Endothelial cell of umbilical vein (primary cell): ENCODE measurements around the gene ADGRD1. TPM values are rescaled to one million over a fixed set of nuclear protein-coding genes. Genes with fewer than 3 reads are reported as not detected.

Experiments used
- BruUV-seq: library from RNA; stranded (reverse); fragments of 400-500 nt; replicated peaks from 2 replicates; lab custom pipeline; 2021; lab: Mats Ljungman, UMichigan
- CTCF ChIA-PET: fragments of 300-600, 350-600 bp; sonication (Branson Sonifier 250); formaldehyde crosslinking; loops from one replicate; lab custom pipeline; 2021; ENCODE audit warnings: antibody characterized with exemption, inconsistent platforms; lab: Charles Lee
- POLR2A ChIA-PET: fragments of 300-600, 350-600 bp; sonication (Branson Sonifier 250); formaldehyde crosslinking; loops from one replicate; lab custom pipeline; 2021; ENCODE audit warnings: antibody characterized with exemption, inconsistent platforms; lab: Charles Lee
- DNase-seq: peaks from one replicate; pipeline ENCODE4 v3.0.0-alpha.2; 2011; ENCODE audit warnings: low read depth, low spot score
- FAIRE-seq: peaks from 2 replicates; lab custom pipeline; 2011; peaks lifted over from hg19 to GRCh38; lab: Jason Lieb, UNC
- H2AFZ ChIP-seq: 2 replicates; pipeline ENCODE4 v1.6.0; 2012; ENCODE audit warnings: low read depth, low read length, control low read depth, inconsistent platforms
- H3K27ac ChIP-seq: 2 replicates; pipeline ENCODE4 v1.5.1; 2011; ENCODE audit warnings: low read depth, mild to moderate bottlenecking, control low read depth, low read length, moderate library complexity; ENCODE audit not compliant: insufficient read depth
- H3K27me3 ChIP-seq, 2 experiments: 2 replicates each; pipeline versions ENCODE4 v1.6.0 to v1.6.1; 2011; ENCODE audit warnings: low read length in 2 of 2, mixed read lengths in 1 of 2; ENCODE audit not compliant: control insufficient read depth in 2 of 2, insufficient read depth in 2 of 2
- H3K36me3 ChIP-seq, 2 experiments: 2 replicates in 1 of 2; 3 replicates in 1 of 2; pipeline ENCODE4 v1.5.1; 2011; ENCODE audit warnings: low read length in 2 of 2, mild to moderate bottlenecking in 1 of 2, moderate library complexity in 1 of 2; ENCODE audit not compliant: control insufficient read depth in 2 of 2, insufficient read depth in 2 of 2; ENCODE audit errors: extremely low read depth in 1 of 2
- H3K4me1 ChIP-seq: 3 replicates; pipeline ENCODE4 v1.5.1; 2011; ENCODE audit warnings: mild to moderate bottlenecking, low read length; ENCODE audit not compliant: control insufficient read depth, insufficient read depth; ENCODE audit errors: extremely low read depth
- H3K4me2 ChIP-seq: 2 replicates; pipeline ENCODE4 v1.6.1; 2011; ENCODE audit warnings: low read length, control low read depth, mixed read lengths; ENCODE audit not compliant: insufficient read depth
- H3K4me3 ChIP-seq, 3 experiments: fragments of 200-600 bp in 1 of 3; sonication (generic), shearing (Covaris generic) in 1 of 3; replicated peaks in 1 of 3; 2 replicates each; pipeline ENCODE4 v1.5.1; 2011 to 2016; ENCODE audit warnings: control low read depth in 3 of 3, low read length in 3 of 3, mild to moderate bottlenecking in 2 of 3, inconsistent platforms in 1 of 3, low read depth in 1 of 3, moderate library complexity in 1 of 3; ENCODE audit not compliant: insufficient read depth in 1 of 3
- H3K79me2 ChIP-seq: 2 replicates; pipeline ENCODE4 v1.6.0; 2012; ENCODE audit warnings: low read length, inconsistent platforms; ENCODE audit not compliant: control insufficient read depth, insufficient read depth
- H3K9ac ChIP-seq: replicated peaks from 2 replicates; pipeline ENCODE3; 2011; ENCODE audit warnings: low read length, control low read depth; ENCODE audit not compliant: insufficient read depth; ENCODE audit errors: extremely low read depth
- H3K9me1 ChIP-seq: replicated peaks from 3 replicates; pipeline ENCODE4 v1.6.0; 2011; ENCODE audit warnings: mild to moderate bottlenecking, low read length; ENCODE audit not compliant: control insufficient read depth, insufficient read depth; ENCODE audit errors: extremely low read depth
- H3K9me3 ChIP-seq: replicated peaks from 2 replicates; pipeline ENCODE4 v1.5.1; 2012; ENCODE audit warnings: low read length, inconsistent platforms; ENCODE audit not compliant: control insufficient read depth, insufficient read depth
- H4K20me1 ChIP-seq: replicated peaks from 2 replicates; pipeline ENCODE3; 2011; ENCODE audit warnings: mild to moderate bottlenecking, low read length; ENCODE audit not compliant: control insufficient read depth, insufficient read depth; ENCODE audit errors: extremely low read depth
- EZH2 ChIP-seq: IDR thresholded peaks from 2 replicates; pipeline ENCODE4 v1.6.1; 2012; ENCODE audit warnings: borderline replicate concordance, low read depth, mild to moderate bottlenecking, moderate library complexity, low read length, inconsistent platforms; ENCODE audit not compliant: severe bottlenecking
- FOS ChIP-seq: IDR thresholded peaks from 2 replicates; pipeline ENCODE4 v1.6.1; 2011; ENCODE audit warnings: mild to moderate bottlenecking, low read length, moderate library complexity, borderline replicate concordance; ENCODE audit not compliant: insufficient read depth
- GATA2 ChIP-seq: IDR thresholded peaks from 2 replicates; pipeline ENCODE4 v1.7.0; 2011; ENCODE audit warnings: low read depth, mild to moderate bottlenecking, moderate library complexity, mixed read lengths, low read length; ENCODE audit not compliant: insufficient read length, insufficient read depth
- JUN ChIP-seq: IDR thresholded peaks from 2 replicates; pipeline ENCODE4 v1.6.1; 2011; ENCODE audit warnings: borderline replicate concordance, low read depth; ENCODE audit not compliant: insufficient read length, insufficient read depth
- MAX ChIP-seq: IDR thresholded peaks from 2 replicates; pipeline ENCODE4 v1.6.1; 2011; ENCODE audit not compliant: insufficient read depth, insufficient read length
- MYC ChIP-seq: IDR thresholded peaks from one replicate; pipeline ENCODE4 v1.6.1; 2011; ENCODE audit warnings: mild to moderate bottlenecking, low read depth, low read length
- POLR2A ChIP-seq: IDR thresholded peaks from 2 replicates; pipeline ENCODE4 v1.6.1; 2012; ENCODE audit warnings: low read depth, mild to moderate bottlenecking, control low read depth, low read length
- POLR2AphosphoS5 ChIP-seq: IDR thresholded peaks from 2 replicates; pipeline ENCODE4 v1.6.1; 2012; ENCODE audit warnings: low read depth, mild to moderate bottlenecking, control low read depth, low read length, moderate library complexity; ENCODE audit not compliant: insufficient read depth
- dilution Hi-C: fragments of 300-500 bp; cut with MboI; formaldehyde crosslinking; loops from one replicate; pipeline ENCODE4 v1.15.0; 2019; ENCODE audit warnings: low sequenced_read_pairs; ENCODE audit not compliant: extremely low pct_ligation_motif_present
- intact Hi-C: fragments of 100-400 bp; cut with micrococcal nuclease; formaldehyde crosslinking; loops from one replicate; pipeline ENCODE4 v1.10.0; 2022
- polyA plus RNA-seq, 4 experiments: library from polyadenylated mRNA; depleted of rRNA in 3 of 4; stranded (reverse) in 3 of 4; unstranded in 1 of 4; fragments of >200 nt; gene quantifications; 2 replicates each; pipeline versions ENCODE4 v1.2.1 to v1.2.3, GENCODE V29; 2011 to 2012; ENCODE audit warnings: missing spikeins in 1 of 4
- total RNA-seq: library from RNA; stranded (reverse); gene quantifications from 2 replicates; pipeline ENCODE4 v1.2.3, GENCODE V29; 2021
- TF ChIP-seq, protein P1 (sequence below), 2 donors: IDR thresholded peaks; 1 replicate in 1 of 2; 2 replicates in 1 of 2; pipeline ENCODE4 v1.5.1; 2011; ENCODE audit warnings: low read length in 2 of 2, mild to moderate bottlenecking in 2 of 2, moderate library complexity in 2 of 2, control low read depth in 1 of 2, inconsistent platforms in 1 of 2, low read depth in 1 of 2; ENCODE audit not compliant: insufficient read depth in 1 of 2; ENCODE audit errors: extremely low read depth in 1 of 2

The ADGRD1 gene
- total and polyA plus RNA-seq, 2 donors (not counting 3 experiments of a cell fraction or from before 2014, with no cell fraction given): 0.07 TPM; not detected in 1

DNA sequence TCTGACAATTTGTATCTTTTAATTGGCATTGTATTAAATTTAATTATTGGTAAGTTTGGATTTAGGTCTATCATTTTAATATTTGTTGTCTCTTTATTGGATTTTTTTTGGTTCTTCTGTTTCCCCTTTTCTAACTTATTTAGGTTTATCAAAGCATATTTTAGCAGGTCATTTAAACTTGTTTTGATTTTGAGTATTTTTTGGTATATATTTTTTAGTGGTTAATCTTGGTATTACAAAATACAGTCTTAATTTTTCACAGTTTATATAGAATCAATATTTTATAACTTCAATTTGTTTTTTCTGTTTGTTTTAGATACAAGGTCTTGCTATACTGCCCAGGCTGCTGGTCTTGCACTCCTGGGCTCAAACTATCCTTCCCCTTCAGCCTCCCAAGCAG, 15.5 kb upstream of the ADGRD1 start:
- H2AFZ ChIP-seq: no peak overlapping the region
- H3K9me3 ChIP-seq: no peaks in the 10 kb centered on the region
- no peaks in the 10 kb centered on the region for H3K9me1 ChIP-seq
- BruUV-seq: no TSS peak
- ChIA-PET CTCF (no interaction called here), POLR2A (no interaction called here)
- H3K9ac ChIP-seq: no peak overlapping the region
- DNase-seq: no peak
- FAIRE-seq: no peak
- no peaks in the 10 kb centered on the region for H3K4me1 ChIP-seq
- H3K27ac ChIP-seq: no peak overlapping the region
- H3K4me3 ChIP-seq: no peak overlapping the region
- no peak overlapping the region for H3K4me2 ChIP-seq
- TF ChIP-seq JUN (no peak), MAX (no peak), EZH2 (no peak), GATA2 (no peak), MYC (no peak), POLR2A (no peak), FOS (no peak), POLR2AphosphoS5 (no peak)
- TF ChIP-seq, protein P1, sequence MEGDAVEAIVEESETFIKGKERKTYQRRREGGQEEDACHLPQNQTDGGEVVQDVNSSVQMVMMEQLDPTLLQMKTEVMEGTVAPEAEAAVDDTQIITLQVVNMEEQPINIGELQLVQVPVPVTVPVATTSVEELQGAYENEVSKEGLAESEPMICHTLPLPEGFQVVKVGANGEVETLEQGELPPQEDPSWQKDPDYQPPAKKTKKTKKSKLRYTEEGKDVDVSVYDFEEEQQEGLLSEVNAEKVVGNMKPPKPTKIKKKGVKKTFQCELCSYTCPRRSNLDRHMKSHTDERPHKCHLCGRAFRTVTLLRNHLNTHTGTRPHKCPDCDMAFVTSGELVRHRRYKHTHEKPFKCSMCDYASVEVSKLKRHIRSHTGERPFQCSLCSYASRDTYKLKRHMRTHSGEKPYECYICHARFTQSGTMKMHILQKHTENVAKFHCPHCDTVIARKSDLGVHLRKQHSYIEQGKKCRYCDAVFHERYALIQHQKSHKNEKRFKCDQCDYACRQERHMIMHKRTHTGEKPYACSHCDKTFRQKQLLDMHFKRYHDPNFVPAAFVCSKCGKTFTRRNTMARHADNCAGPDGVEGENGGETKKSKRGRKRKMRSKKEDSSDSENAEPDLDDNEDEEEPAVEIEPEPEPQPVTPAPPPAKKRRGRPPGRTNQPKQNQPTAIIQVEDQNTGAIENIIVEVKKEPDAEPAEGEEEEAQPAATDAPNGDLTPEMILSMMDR (IDR thresholded peaks at IDR 0.05; ENCODE audit: extremely low read depth in 1 of 2, insufficient read depth in 1 of 2, low read depth in 1 of 2, low read length in 2 of 2): no peak
- H3K36me3 ChIP-seq: no peaks in the 10 kb centered on the region
- intact Hi-C loops: no loop called here
- dilution Hi-C loops: no loop called here
- no peaks in the 10 kb centered on the region for H4K20me1 ChIP-seq
- H3K27me3 ChIP-seq: no peaks in the 10 kb centered on the region
- no peaks in the 10 kb centered on the region for H3K79me2 ChIP-seq
